Astrocyte of the spinal cord (primary cell): ENCODE data around the gene SLC35F3.

Source experiments
- DNase-seq: peaks from one replicate; pipeline ENCODE4 v3.0.0; 2011; ENCODE audit warnings: low read depth, low spot score
- H3K4me3 ChIP-seq: 2 replicates; pipeline ENCODE4 v1.5.1; 2011; ENCODE audit warnings: low read depth, mild to moderate bottlenecking, low read length, moderate library complexity
- in situ Hi-C: cut with HindIII; loops from 2 replicates; pipeline ENCODE4 v1.10.0; 2017; ENCODE audit warnings: low sequenced_read_pairs
- TF ChIP-seq, protein P1 (sequence below): IDR thresholded peaks from 2 replicates; pipeline ENCODE4 v1.5.1; 2012; ENCODE audit warnings: low read depth, mild to moderate bottlenecking, low read length, inconsistent platforms

Gene SLC35F3

GRCh38 chr1:234322097-234322496, 417.6 kb downstream of the SLC35F3 start:
- no peak overlapping the region for H3K4me3 ChIP-seq
- TF ChIP-seq, protein P1, sequence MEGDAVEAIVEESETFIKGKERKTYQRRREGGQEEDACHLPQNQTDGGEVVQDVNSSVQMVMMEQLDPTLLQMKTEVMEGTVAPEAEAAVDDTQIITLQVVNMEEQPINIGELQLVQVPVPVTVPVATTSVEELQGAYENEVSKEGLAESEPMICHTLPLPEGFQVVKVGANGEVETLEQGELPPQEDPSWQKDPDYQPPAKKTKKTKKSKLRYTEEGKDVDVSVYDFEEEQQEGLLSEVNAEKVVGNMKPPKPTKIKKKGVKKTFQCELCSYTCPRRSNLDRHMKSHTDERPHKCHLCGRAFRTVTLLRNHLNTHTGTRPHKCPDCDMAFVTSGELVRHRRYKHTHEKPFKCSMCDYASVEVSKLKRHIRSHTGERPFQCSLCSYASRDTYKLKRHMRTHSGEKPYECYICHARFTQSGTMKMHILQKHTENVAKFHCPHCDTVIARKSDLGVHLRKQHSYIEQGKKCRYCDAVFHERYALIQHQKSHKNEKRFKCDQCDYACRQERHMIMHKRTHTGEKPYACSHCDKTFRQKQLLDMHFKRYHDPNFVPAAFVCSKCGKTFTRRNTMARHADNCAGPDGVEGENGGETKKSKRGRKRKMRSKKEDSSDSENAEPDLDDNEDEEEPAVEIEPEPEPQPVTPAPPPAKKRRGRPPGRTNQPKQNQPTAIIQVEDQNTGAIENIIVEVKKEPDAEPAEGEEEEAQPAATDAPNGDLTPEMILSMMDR: no peak
- in situ Hi-C loops: no loop called here
- DNase-seq: no peak

GRCh38 chr1:234322979-234323378, 418.5 kb downstream of the SLC35F3 start:
- TF ChIP-seq, protein P1: peak; percentile 37
- no peak overlapping the region for H3K4me3 ChIP-seq
- peak; percentile 8 for DNase-seq
- in situ Hi-C loops: no loop called here

DNA sequence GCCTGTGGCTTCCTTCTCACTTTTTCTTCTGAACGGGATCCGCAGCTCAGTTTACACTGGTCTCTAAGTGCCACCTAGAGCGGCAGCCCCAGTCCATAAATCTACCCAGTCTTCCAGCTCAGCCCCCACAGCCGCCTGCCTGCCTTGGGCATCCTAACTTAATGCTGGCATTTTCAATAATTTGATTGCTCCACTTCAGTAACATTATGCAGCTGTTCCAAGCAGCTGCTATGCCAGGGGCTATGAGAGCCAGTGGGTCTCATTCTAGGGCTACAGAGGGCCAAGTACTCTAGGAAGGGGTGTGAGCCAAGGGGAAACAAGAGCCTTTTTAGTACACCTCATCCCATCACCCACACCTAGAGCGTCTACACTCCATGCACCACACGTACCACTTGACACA, 420.3 kb downstream of the SLC35F3 start:
- TF ChIP-seq, protein P1: no peak
- in situ Hi-C loops: no loop called here
- DNase-seq: no peak
- no peak overlapping the region for H3K4me3 ChIP-seq

DNA sequence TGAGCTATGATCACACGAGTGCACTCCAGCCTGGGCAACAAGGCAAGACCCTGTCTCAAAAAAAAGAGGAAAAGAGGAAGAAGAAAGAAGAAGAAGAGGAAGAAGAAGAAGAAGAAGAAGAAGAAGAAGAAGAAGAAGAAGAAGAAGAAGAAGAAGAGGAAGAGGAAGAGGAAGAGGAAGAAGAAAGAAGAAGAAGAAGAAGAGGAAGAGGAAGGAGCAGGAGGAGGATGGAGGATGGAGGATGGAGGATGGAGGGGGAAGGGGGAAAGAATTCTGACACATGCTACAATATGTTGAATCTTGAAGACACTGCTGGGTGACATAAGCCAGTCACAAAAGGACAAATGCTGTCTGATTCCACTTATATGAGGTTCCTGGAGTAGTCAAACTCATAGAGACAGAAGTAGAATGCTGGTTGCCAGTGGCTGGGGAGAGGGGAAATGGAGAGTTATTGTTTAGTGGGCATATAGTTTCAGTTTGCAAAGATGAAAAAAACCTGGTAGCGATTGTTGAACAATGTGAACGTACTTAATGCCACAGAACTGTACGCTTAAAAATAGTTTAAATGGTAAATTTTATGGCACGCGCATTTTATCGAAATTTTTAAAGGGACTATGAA, 421.5 kb downstream of the SLC35F3 start:
- in situ Hi-C loops: no loop called here
- H3K4me3 ChIP-seq: peak overlapping the region; percentile 42
- DNase-seq: no peak
- TF ChIP-seq, protein P1: no peak

GRCh38 chr1:234326497-234327366, 422.3 kb downstream of the SLC35F3 start:
- peak overlapping the region; percentile 42 for H3K4me3 ChIP-seq
- TF ChIP-seq, protein P1: peak; percentile 91
- in situ Hi-C loops: no loop called here
- DNase-seq: peak; percentile 54

- in situ Hi-C loops: no loop called here
- TF ChIP-seq, protein P1: no peak
- no peak overlapping the region for H3K4me3 ChIP-seq
- DNase-seq: no peak
These were observed 423.2 kb downstream of the SLC35F3 start for GRCh38 chr1:234327577-234328164.
